Left forelimb (tissue), 1 donor: ENCODE measurements around the gene SLC17A3.

Source experiments
- DNase-seq: peaks from one replicate; pipeline ENCODE4 v3.0.0-alpha.2; 2018; ENCODE audit warnings: low spot score

Gene SLC17A3

DNA sequence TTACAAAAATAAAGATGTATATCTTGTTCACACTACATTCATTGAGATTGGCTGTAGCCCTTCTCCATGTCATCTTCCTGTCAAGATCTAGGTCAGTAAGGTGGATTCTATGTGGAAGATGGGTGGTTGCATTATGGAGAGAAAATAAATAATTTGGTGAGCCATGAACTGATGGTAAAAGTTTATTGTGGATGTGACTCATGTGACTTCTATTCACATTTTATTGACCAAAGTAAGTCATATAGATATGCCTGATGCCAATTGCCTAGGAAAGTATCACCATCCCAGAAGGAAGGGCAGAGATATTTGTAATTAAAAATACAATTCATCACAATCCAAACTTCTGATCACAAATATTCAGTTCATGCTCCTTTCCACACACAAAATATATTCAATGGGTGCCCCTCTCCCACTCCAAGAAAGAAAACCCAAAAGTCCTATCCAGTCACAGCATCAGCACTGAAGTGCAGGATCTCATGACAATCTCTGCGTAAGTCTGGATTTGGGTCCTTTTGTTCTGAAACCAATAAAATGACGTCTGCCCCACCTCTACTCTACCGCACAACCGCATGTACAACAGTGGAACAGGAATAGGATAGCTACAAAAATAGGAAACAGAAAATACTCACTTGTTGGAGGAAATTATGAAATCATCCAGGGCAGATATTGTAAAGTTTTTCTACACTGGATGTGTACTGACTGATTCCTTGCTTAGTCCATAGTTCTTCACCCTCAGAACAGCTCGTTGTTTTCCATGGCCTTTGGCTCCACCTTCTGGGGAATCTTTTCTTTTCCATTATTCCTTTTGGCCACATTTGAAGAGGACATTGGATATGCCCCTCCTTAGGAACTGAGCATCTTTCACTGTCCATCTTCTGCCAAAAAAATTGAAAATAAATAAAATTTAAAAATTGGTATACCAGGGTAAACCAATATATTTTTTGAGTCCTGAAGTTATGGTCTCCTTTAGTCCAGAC, 16.1 kb upstream of the SLC17A3 start:
- DNase-seq: no peak

DNA sequence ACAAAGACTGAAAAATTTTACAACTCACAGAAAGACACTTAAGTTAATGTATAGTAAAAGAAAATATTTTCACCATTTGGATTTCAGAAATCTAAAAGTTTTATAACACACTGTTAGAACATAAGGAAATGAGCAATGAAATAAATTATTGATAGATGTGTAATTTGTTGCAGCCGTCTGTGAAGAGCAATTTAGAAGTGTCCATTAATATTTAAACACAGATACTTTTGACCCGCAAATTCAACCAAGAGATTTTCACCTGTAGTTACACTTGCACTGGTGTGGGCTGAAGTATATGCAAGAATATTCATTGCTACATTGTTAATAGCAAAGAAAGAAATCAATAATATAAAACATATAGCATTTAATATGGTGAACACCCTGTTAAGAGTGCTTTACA, 14.6 kb upstream of the SLC17A3 start:
- no peak for DNase-seq

DNA sequence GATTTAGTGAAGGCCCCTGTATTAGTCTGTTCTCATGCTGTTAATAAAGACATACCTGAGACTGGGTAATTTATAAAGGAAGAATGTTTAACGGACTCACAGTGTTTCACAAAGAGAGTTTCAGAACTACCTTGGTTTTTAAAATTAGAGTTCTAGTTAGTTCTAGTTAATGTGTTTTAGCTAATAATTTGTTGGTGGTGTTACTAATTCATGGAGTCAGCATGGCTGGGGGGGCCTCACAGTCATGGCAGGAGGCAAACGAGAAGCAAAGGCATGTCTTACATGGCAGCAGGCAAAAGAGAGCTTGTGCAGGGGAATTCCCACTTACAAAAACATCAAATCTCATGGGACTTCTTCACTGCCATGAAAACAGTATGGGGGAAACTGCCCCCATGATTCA, 12.0 kb upstream of the SLC17A3 start:
- DNase-seq: no peak

DNA sequence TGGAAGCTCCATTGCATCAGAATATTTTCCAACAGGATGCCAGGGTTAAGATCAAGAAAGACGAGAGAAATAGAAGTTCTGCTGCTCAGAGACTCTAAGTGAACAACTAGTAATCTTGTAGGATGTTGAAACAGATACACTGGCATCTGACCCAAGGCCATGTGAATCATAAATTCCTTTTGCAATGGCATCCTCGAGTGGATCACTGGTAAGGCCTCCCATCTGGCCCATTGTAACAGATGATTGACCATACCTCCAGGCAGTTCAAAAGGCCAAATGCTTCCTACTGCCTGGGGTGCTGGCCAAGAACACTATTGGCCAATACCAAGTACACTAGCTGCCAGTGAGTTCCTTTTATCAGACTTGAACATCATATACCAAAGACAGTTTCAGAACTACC, 9.9 kb upstream of the SLC17A3 start:
- DNase-seq: no peak

DNA sequence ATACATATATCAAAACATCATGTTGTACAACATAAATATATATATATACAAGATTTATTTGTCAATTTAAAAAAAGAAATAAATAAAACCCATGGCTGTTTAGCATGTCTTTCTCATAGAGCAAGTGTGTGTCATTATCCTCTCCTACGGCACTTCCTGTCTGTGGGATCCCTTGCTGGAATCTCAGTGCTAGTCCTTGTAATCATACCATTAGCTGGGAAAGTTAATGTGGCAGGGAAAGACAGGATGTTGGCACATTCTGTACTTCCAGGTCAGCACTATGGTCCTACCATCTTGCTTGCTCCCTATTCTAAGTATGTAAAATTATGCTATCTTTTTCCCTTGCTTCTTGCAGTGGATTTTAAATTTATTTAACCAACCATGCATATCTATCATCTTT, 9.5 kb upstream of the SLC17A3 start:
- DNase-seq: no peak

DNA sequence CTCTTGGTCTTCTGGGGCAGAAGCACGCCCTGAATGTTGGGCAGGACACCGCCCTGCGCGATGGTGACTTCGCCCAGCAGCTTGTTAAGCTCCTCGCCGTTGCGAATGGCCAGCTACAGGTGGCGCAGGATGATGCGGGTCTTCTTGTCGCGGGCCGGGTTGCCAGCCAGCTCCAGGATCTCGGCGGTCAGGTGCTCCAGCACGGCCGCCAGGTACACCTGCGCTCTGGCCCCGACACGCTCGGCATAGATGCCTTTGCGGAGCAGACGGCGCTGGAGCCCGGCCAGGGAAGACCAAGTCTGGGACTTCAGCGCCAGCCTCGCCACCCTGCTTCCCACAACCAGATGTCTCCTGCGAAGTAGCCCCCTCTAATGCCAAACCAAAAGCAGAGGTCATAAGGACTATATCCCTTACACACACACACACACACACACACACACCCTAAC, 8.0 kb upstream of the SLC17A3 start:
- no peak for DNase-seq

DNA sequence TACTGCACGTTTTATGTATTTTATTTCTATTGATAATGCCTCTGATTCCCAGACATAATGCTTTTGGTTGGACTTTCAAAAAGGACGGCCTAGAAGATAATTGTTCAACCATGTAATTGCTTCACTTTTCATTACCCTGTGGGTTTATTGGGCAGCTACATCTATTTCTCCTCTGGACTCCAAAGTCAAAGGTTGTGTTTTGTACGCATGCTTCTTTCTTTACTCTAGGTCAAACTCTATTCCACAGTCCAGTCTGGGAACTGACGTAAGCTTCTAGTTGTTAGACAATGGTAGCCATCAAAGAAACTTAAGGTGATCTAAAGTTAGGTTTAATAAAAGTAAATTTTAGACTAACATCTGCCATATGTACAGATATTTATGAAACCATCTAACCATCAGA, 6.6 kb upstream of the SLC17A3 start:
- DNase-seq: no peak

DNA sequence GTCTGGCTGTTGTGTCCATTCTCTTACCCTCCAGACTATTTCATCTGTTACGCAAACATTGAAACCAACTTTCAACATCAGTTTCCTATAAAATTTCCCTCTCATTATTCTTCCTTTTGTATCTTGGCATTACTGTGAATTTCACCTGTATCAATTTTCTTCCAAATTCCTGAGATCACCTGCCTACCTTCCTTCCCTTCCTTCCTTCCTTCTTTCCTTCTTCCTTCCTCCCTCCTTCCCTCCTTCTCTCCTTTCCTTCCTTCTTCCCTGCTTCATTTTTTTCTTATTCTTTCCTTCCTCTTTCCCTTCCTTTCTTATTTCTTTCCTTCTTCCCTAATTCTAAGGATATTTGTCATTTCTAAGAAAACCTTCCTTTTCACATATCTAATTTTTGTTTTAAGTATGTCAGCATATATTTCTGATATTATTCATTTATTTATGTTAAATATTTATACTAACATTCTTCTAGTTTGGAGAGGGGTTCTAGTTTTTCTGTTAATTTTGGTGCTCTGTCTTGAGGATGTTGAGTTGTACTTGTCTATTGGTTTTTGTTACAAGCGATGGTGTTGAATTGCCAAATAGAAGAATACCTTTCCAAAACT, 4.8 kb upstream of the SLC17A3 start:
- DNase-seq: no peak

DNA sequence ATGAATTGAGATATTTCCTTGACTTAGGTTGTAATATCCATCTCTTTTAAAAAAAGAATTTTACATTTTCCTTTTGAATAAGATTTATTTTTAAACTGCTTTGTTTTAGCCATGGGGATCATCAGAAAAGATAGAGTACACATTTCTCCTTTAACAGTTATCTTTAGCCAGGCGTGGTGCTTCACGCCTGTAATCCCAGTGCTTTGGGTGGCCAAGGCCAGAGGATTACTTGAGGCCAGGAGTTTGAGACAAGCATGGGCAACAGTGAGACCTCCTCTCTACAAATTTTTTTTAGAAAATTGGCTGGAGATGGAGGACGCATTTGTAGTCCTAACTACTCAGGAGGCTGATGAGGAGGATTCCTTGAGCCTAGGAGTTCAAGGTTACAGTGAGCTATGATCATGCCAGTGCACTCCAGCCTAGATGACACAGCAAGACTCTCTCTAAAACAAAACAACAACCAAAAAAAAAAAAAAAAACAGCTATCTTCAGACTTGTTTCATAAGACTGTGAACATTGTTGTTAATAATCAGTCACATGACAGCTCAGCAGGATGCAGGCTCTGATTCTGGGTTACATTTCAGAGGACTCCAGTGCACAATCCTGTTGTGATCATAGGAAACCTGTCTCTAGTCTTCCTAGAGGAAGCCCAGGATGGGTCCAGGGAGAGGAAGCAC, 2.0 kb upstream of the SLC17A3 start:
- no peak for DNase-seq

DNA sequence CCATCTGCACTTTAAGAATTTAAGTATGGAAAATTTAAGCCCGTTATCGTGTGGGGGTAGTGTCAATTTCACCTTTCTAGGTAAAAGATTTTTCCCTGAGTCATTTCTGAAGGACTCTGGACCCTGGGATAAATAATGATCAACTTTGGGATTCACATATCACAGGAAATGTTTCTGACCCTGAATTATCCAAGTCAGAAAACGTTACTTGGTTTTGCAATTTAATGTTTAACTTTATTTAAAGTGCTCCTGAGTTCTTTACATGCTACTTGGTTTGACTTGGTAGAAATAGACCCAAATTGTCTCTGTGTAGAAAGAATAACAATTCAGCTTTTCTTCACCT, 1.5 kb upstream of the SLC17A3 start:
- DNase-seq: no peak

DNA sequence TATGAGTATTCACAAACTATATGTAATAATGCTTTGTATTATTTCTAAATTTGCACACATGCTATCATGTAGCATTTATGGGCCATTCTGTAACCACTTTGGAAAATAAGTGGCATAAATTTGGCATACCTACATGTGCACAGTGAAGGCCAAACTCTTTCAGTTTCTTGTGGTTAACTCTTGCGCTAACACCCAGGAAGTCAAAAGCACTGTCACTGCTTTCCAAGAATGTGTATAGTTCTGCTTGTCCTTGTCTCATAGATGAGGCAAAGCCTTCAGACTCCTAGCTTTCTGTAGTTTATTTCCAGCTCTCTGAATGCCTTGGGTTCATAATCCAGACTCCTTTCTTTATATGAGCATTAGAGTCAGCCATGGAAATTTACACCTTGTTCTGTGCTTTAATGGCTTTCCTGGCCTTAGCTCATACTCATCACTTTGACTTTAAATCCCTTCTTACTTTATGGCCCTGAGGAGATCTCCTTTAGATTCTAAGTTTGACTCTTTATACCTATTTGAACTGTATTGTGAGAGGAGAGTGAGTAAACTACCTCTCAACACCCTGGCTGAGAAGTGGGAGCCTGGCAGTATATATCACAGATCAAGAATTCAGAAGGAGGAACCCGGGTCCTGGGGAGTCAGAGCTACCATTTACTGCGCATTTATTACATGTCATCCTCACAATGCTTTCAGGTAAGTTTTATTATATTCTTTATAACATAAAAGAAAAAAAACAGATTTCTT, 949 bp upstream of the SLC17A3 start:
- DNase-seq: no peak

DNA sequence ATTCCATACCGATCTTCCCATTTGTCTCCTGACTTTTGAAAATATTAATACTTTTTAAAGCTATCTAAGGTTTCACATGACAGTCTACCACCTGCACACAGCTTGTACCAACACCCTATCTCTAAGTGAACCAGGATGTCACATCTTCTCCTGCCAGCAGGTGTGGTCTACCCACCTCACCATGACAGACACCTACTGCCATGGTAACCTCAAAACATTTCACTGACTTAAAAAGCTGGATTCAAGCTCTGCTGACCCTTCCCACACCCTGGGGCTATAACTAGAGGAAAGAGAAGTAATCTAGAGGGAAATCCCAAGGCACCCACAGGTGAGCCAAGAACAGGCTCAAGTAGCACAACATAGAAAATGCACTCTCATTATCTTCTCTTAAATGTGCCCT, 1.2 kb downstream of the SLC17A3 start:
- DNase-seq: no peak

DNA sequence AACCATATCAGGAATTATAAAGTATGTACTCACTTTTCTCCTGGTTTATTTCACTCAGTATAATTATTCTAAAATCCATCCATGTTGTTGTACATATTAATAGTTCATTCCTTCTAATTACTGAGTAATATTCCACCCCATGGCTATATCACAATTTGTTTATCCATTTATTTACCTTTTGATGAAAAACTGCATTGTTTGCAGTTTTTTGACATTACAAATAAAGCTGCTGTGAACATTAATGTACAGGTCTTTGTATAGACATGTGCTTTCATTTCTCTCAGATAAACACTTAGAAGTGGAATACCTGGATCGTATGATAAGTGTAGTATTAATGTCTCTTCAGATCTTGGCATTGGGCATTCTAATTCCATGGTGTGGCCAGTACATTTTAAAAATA, 4.2 kb downstream of the SLC17A3 start:
- DNase-seq: no peak

DNA sequence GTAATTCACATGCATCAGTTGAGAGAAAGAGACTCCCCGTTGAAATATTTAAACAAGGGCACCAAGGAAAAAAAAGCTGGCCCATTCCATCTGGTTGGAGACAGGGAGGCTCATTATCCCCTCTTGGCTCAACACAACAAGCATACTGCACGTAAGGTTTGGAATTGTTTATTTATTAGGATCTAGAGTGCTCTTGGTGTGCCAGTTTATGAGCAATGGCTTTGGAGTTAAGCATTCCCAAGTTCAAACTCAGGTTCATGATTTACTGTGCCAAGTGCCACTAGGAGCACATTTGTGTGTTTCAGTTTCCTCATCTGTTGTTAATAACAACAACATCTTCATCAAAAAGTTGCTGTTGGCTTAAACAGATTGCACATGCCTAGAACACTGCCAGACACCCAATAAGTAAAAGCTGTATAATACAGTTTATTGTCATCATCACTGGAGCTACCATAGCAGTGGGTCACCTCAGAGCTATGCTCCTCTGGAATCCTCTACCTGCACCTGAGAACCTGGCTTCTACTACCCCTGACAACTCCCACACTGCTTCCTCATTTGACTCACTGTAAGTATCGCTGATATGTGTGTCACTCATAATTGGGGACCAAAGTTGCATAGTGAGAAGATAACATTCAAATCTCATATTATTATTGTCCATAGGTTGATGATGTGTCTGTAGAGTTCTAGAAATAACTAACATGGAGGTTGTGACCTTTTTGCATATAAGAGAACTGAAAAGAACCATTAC, 5.4 kb downstream of the SLC17A3 start:
- DNase-seq: no peak

DNA sequence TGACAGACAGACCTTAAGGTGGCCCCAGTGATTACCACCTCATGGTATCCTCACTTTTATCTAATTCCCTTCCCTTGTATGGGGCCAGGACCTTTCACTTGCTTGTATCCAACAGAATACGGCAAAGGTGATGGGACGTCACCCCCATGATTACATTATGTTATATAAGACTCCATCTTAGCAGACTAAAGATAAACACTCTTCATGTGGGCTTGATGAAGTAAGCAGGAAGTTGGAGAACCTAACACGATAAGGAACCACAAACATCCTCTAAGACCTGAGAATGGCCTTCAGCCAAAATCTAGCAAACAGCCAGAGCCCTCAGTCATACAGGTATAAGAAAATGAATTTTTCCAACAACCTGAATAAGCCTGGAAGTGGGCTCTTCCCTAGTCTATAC, 8.0 kb downstream of the SLC17A3 start:
- no peak for DNase-seq

DNA sequence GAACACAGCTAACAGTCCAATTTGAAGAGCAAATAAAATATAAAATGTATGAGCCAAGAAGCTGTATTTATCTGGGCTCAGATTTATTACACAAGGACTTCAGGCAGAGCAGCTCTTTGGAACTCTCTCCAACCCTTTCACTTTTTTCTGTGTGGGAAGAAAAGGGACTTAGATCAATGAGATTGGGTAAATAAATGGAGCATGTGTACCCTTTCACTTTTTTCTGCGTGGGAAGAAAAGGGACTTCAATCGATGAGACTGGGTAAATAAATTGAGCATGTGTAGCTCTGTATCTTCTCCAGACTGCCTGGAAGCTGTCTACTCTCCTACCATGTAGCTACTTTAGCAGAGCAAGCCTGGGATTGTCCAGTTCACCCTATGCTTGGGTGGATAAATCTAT, 10.7 kb downstream of the SLC17A3 start:
- DNase-seq: no peak

DNA sequence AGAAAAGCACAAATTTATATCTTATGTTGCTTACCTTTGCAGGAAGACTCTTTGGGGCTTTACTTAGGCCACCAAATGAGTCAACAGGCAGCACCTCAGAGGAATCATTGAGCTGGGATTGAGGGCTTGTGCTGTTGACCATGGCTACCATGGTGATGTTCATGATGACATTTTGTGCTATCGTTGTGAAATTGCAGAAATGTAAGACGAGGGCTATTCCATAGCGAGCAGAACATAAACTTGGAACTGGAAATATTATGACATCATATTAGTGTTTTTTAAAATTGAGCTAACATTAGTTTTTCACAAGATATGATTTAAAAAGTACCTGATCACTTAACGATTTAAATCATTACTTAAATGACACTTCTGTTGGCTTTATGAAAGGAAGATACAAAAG, 11.8 kb downstream of the SLC17A3 start:
- no peak for DNase-seq

DNA sequence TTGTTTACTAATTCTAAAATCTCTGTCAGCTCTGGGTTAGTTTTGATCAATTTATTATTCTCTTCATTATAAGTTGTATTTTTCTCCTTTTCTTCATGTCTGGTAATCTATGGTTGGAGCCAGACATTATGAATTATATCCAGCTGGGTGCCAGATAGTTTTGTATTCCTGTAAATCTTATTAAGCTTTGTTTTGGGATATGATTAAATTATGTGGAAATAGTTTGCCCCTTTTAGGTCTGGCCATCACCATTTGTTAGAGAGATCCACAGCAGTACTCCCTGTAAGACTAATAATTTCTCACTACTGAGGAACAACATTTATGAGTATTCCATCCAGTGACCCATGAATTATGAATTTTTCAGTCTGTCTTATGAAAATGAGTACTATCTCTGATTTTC, 21.3 kb downstream of the SLC17A3 start:
- no peak for DNase-seq

DNA sequence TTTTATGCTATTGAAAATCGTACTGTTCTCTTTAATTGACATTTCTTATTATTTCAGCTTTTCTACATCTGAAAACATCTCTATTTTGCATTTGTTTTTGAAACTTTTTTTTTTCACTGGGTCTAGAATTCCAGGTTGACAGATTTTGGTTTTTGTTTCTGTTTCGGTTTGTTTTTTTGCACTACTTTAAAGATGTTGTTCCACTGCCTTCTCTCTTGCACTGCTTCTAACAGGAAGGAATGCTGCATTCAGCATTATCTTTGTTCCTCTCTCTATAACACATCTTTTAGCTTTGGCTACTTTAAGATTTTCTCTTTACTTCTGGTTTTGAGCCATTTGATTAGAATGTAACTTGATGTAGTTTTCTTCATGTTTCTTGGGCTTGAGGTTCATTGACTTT, 22.1 kb downstream of the SLC17A3 start:
- DNase-seq: no peak

DNA sequence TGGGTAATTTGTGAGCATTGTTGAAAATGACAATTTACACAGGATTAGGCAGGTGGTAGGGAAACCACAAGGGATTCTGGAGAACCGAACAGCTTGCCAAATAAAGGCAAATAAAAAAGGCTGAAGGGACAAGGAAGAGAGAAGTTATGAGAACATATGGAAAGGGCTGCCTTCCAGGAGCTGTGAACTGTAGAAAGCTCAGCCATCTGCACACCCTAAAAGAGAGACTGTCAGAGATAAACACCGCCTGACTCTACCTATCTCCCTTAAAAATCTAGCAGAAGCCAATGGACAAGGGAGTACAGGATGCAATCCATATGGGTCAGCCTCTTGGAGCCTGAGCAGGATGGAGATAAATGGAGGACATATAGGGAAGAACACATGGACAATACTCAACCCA, 29.5 kb downstream of the SLC17A3 start:
- DNase-seq: no peak

DNA sequence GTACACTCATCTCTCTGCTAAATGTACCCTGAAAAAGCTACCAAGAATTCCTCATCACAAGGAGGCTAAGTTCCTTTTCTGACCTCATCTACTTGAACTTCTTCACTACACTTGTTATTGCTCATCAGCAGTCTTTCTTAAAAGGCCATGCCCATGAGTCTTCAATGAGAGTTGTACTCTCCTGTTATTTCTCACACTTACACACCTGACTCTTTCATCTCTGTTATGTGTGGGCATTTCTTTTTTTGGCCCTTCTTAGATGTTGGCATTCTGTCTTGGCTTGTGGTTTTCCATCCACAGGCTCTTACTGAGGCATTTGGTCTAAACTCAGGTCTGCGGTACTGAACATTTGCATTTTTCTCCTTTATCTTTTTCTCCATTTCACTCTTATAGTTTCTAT, 31.5 kb downstream of the SLC17A3 start:
- no peak for DNase-seq
